H1 (cell line): ENCODE results near the gene CRABP1.

ENCODE experiments used
- ATF2 ChIP-seq: IDR thresholded peaks from 2 replicates; pipeline ENCODE4 v1.6.1; 2012; ENCODE audit warnings: low read length, inconsistent platforms
- CBX5 ChIP-seq: fragments of 300-800, 300-1000 bp; sonication (generic); IDR thresholded peaks from 2 replicates; pipeline ENCODE4 v1.7.1; 2016; ENCODE audit warnings: antibody characterized with exemption, low read length, low read depth
- CHD2 ChIP-seq: IDR thresholded peaks from 2 replicates; pipeline ENCODE4 v1.6.1; 2012; ENCODE audit warnings: low read length, improper control_type of control experiment
- CTCF ChIP-seq, 3 experiments: IDR thresholded peaks; 1 replicate in 2 of 3; 2 replicates in 1 of 3; pipeline versions ENCODE4 v1.5.1 to v1.6.1; 2011; ENCODE audit warnings: low read length in 3 of 3, mild to moderate bottlenecking in 3 of 3, inconsistent platforms in 2 of 3, low read depth in 1 of 3, moderate library complexity in 1 of 3; ENCODE audit not compliant: insufficient read depth in 1 of 3; ENCODE audit errors: control extremely low read depth in 1 of 3
- JUND ChIP-seq: IDR thresholded peaks from 2 replicates; pipeline ENCODE4 v1.6.1; 2011; ENCODE audit warnings: mild to moderate bottlenecking, improper control_type of control experiment, low read length
- POLR2A ChIP-seq, 2 experiments: IDR thresholded peaks; 1 replicate in 1 of 2; 2 replicates in 1 of 2; pipeline ENCODE4 v1.6.1; 2011; ENCODE audit warnings: low read depth in 2 of 2, low read length in 2 of 2, mild to moderate bottlenecking in 2 of 2; ENCODE audit errors: control extremely low read depth in 1 of 2
- USF2 ChIP-seq: IDR thresholded peaks from 2 replicates; pipeline ENCODE4 v1.6.1; 2011; ENCODE audit warnings: low read length, improper control_type of control experiment
- YY1 ChIP-seq: IDR thresholded peaks from 2 replicates; pipeline ENCODE4 v1.6.1; 2011; ENCODE audit warnings: low read depth, mild to moderate bottlenecking, low read length

GRCh38 chr15:78322724-78323521 is 17.2 kb upstream of the CRABP1 start:
- TF ChIP-seq YY1, result no peak
- TF ChIP-seq CHD2, result no peak
- no peak for TF ChIP-seq CBX5
- TF ChIP-seq JUND, result no peak
- TF ChIP-seq CTCF (IDR thresholded peaks at IDR 0.05; ENCODE audit: control extremely low read depth in 1 of 3, insufficient read depth in 1 of 3, low read depth in 1 of 3, low read length in 3 of 3), result no peak
- TF ChIP-seq ATF2, result no peak
- no peak for TF ChIP-seq USF2
- TF ChIP-seq POLR2A (IDR thresholded peaks at IDR 0.05; ENCODE audit: control extremely low read depth in 1 of 2, low read depth in 2 of 2, low read length in 2 of 2), result no peak
